BE2C (cell line): ENCODE data around the gene GARIN1A.
"Not testable (repeated sequence)": the region's sequence is repeated elsewhere in the genome, so short reads cannot be mapped to it uniquely, and the experiment has no call there.

Experiments used
- DNase-seq: peaks from one replicate; pipeline ENCODE4 v3.0.0-alpha.2; 2020
- H3K27me3 ChIP-seq: fragments of 250-450 bp; sonication (Bioruptor Pico); 2 replicates; pipeline ENCODE4 v1.5.1; 2020; ENCODE audit warnings: mild to moderate bottlenecking
- H3K36me3 ChIP-seq: fragments of 250-450 bp; sonication (Bioruptor Pico); 2 replicates; pipeline ENCODE4 v1.5.1; 2020; ENCODE audit warnings: mild to moderate bottlenecking
- H3K4me1 ChIP-seq: fragments of 250-450 bp; sonication (Bioruptor Pico); 2 replicates; pipeline ENCODE4 v1.5.1; 2020
- H3K4me3 ChIP-seq: 2 replicates; pipeline ENCODE4 v1.5.1; 2011; ENCODE audit warnings: low read depth, low read length
- H3K9me3 ChIP-seq: fragments of 250-450 bp; sonication (Bioruptor Pico); 2 replicates; pipeline ENCODE4 v1.5.1; 2020
- TF ChIP-seq, protein P1 (sequence below): IDR thresholded peaks from 2 replicates; pipeline ENCODE4 v1.5.1; 2012; ENCODE audit warnings: mild to moderate bottlenecking, low read depth, low read length

The GARIN1A gene

GRCh38 chr7:128673571-128673970 is 1.5 kb downstream of the GARIN1A start:
- peaks cover 2% of the 10 kb centered on the region for H3K4me1 ChIP-seq
- H3K9me3 ChIP-seq = no peaks in the 10 kb centered on the region
- no peaks in the 10 kb centered on the region for H3K27me3 ChIP-seq
- TF ChIP-seq, protein P1, sequence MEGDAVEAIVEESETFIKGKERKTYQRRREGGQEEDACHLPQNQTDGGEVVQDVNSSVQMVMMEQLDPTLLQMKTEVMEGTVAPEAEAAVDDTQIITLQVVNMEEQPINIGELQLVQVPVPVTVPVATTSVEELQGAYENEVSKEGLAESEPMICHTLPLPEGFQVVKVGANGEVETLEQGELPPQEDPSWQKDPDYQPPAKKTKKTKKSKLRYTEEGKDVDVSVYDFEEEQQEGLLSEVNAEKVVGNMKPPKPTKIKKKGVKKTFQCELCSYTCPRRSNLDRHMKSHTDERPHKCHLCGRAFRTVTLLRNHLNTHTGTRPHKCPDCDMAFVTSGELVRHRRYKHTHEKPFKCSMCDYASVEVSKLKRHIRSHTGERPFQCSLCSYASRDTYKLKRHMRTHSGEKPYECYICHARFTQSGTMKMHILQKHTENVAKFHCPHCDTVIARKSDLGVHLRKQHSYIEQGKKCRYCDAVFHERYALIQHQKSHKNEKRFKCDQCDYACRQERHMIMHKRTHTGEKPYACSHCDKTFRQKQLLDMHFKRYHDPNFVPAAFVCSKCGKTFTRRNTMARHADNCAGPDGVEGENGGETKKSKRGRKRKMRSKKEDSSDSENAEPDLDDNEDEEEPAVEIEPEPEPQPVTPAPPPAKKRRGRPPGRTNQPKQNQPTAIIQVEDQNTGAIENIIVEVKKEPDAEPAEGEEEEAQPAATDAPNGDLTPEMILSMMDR = no peak
- no peak overlapping the region for H3K4me3 ChIP-seq
- DNase-seq = no peak
- no peaks in the 10 kb centered on the region for H3K36me3 ChIP-seq

DNA sequence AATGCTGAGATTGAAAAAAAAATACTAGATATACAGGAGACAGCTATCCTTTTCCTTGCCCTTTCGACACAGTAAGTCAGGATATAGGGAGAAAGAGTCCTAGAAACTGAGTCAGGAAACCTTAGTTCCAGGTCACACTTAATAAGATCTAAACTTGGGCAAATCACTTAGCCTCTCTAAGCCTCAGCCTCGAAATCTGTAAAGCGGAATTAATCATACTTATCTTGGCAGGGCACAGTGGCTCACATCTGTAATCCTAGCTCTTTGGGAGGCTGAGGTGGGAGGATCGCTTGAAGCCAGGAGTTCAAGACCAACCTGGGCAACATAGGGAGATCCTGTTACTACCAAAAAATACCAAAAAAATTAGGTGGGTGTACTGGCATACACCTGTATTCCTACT is 4.6 kb downstream of the GARIN1A start:
- no peaks in the 10 kb centered on the region for H3K4me1 ChIP-seq
- H3K4me3 ChIP-seq = no peak overlapping the region
- H3K36me3 ChIP-seq = no peaks in the 10 kb centered on the region
- no peaks in the 10 kb centered on the region for H3K27me3 ChIP-seq
- TF ChIP-seq, protein P1 = no peak
- DNase-seq = no peak
- no peaks in the 10 kb centered on the region for H3K9me3 ChIP-seq

DNA sequence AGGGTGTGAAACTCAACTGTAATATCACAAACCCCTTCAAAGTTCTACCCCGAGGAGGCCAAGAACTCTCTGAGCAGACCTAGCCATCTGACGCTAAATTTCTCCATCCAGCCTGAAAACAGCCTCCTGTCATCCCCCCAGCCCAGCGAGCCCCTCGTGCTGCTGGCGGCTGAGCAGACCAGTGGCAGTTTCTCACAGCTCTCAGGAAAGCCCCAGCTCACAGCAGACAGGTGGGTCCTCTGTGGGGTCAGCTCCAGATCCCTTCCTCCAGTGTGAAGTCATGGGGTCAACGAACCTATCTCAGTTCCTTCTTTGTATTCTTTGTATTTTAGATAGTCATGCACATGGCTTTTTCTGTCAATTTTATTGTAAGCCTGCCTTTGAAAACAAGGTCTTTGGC is 7.8 kb downstream of the GARIN1A start:
- H3K27me3 ChIP-seq = no peaks in the 10 kb centered on the region
- no peaks in the 10 kb centered on the region for H3K36me3 ChIP-seq
- TF ChIP-seq, protein P1 = no peak
- no peak for DNase-seq
- no peaks in the 10 kb centered on the region for H3K9me3 ChIP-seq
- H3K4me1 ChIP-seq = no peaks in the 10 kb centered on the region
- H3K4me3 ChIP-seq = no peak overlapping the region

- TF ChIP-seq, protein P1 = no peak
- H3K9me3 ChIP-seq = no peaks in the 10 kb centered on the region
- H3K27me3 ChIP-seq = no peaks in the 10 kb centered on the region
- no peak overlapping the region for H3K4me3 ChIP-seq
- no peaks in the 10 kb centered on the region for H3K36me3 ChIP-seq
- no peak for DNase-seq
- H3K4me1 ChIP-seq = no peaks in the 10 kb centered on the region
Observed at GRCh38 chr7:128681794-128682537, 9.9 kb downstream of the GARIN1A start.

GRCh38 chr7:128683270-128683669 is 11.2 kb downstream of the GARIN1A start:
- H3K9me3 ChIP-seq, H3K4me1 ChIP-seq, H3K4me3 ChIP-seq, H3K36me3 ChIP-seq, H3K27me3 ChIP-seq, DNase-seq: not testable (repeated sequence)

GRCh38 chr7:128683738-128684137 is 11.6 kb downstream of the GARIN1A start:
- DNase-seq, H3K27me3 ChIP-seq, H3K36me3 ChIP-seq, H3K4me3 ChIP-seq, H3K4me1 ChIP-seq, H3K9me3 ChIP-seq: not testable (repeated sequence)

DNA sequence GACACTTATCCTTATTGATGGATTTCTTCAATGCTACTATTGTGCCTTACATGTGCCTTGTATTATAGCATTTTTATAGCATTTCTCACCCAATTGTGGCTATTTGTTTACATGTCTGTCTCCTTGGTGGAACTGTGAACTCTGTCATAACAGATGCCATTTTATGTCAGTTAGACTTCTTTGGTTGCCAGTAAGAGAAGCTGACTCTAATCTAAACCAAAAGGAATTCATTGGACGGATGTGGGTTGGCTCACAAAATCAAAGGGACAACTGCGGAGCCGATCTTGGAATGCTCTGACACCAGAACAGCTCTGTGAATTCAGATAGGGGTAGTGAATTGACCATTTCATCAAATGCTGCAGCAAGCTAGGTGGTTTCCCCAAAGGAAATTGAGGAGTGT is 15.0 kb downstream of the GARIN1A start:
- Histone ChIP-seq H3K4me1 (no peaks in the 10 kb centered on the region), H3K27me3 (no peaks in the 10 kb centered on the region), H3K9me3 (no peaks in the 10 kb centered on the region), H3K36me3 (no peaks in the 10 kb centered on the region), H3K4me3 (no peak overlapping the region)
- TF ChIP-seq, protein P1 = no peak
- DNase-seq = no peak
